GM18508 (cell line): ENCODE data around the gene FOXK2.
"Not testable (repeated sequence)": the region's sequence is repeated elsewhere in the genome, so short reads cannot be mapped to it uniquely, and the experiment has no call there.

ENCODE experiments used
- ATAC-seq: cut with Tn5 transposase; IDR thresholded peaks from one replicate; pipeline ENCODE4 v1.9.1; 2021; ENCODE audit warnings: moderate number of reproducible peaks; ENCODE audit not compliant: insufficient read depth, unreplicated experiment

The FOXK2 gene

DNA sequence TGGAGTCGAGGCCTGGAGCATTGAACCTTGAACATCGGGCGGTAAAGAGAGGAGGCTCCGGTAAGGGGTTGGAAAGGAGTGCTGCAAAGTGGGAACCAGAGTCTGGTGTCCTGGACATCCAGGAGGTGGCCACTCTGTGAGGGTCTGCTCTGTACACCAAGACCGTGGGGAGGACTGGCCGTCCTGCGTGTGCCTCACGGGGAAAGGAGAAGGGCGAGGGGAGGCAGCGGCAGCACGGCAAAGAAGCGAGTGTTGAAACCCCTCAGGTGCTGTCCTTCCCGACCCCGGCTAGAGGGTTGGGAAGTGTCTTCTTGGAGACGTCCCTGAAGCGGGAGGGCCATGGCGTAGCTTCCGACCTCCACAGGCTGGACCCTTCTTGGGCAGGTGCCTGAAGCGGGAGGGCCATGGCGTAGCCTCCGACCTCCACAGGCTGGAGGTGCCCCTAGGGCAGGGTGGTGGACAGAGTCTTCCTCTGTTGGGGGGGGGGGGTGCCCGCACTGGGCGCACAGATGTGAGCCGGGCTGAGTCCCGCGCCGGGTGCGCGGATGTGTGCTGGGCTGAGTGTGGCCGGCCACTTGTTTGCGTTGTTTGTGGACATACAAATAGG lies 42.0 kb downstream of the FOXK2 start:
- no peak for ATAC-seq

DNA sequence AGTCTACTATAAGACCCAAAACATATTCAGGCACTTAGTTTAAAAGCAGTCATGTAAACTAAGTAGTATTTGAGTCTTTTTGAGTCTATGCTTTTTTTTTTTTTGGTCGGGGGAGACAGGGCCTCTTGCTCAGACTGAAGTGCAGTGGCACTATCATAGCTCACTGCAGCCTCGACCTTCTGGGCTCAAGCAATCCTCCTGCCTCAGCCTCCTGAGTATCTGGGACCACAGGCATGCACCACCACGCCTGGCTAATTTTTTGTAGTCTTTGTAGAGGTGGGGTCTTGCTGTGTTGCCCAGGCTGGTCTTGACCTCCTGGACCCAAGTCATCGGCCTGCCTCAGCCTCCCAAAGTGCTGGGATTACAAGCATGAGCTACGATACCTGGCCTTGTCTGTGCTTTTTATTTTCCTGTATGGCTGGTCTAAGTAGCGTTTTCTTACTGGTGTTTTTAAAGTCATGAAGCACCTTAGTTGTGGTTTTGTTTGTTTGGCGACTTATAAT lies 43.2 kb downstream of the FOXK2 start:
- ATAC-seq, result not testable (repeated sequence)

DNA sequence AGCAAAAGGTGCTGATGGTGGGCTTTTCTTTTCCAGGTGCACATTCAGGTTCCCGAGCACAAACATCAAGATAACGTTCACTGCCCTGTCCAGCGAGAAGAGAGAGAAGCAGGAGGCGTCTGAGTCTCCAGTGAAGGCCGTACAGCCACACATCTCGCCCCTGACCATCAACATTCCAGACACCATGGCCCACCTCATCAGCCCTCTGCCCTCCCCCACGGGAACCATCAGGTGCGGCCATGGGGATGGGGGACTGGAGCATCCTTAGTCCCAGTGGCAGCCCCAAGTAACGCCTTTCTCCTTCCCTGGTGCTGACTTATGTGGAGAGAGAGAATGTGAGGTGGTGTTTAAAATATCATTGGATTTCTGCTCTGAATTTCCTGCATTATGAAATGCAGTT lies 43.8 kb downstream of the FOXK2 start:
- ATAC-seq, result no peak

DNA sequence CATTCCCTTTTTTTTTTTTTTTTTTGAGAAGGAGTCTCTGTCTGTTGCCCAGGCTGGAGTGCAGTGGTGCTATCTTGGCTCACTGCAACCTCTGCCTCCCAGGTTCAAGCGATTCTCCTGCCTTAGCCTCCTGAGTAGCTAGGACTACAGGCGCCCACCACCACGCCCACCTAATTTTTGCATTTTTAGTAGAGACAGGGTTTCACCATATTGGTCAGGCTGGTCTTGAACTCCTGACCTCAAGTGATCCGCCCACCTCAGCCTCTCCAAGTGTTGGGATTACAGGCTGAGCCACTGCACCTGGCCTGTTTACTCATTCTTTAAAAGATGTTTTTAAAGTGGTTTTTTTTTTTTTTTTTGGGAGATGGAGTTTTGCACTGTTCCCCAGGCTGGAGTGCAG lies 44.2 kb downstream of the FOXK2 start:
- ATAC-seq, result not testable (repeated sequence)

DNA sequence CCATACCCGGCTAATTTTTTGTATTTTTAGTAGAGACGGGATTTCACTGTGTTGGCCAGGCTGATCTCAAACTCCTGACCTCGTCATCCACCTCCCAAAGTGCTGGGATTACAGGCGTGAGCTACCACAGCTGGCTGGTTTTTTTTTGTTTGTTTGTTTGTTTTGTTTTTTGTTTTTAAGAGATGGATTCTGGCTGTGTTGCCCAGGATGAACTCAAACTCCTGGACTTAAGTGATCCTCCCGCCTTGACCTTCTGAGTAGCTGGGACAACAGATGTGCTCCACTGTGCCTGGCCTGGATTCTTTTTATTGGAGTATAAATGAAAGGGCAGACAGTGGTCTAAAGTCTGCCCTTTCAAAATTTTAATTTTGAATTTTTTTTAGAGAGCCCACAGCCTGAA lies 44.7 kb downstream of the FOXK2 start:
- ATAC-seq, result no peak

DNA sequence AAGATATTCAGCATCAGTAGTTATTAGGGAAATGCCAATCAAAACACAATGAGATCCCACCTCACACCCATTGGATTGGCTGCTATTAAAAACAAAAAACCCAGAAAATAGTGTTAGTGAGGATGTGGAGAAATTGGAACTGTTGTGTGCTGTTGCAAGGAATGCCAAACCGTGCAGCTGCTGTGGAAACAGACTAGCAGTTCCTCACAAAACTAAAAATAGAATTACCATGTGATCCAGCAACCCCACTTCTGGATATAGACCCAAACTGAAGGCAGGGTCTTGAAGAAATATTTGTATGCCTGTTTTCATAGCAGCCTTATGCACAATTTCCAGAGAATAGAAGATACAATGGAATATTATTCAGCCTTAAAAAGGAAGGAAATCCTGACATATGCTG lies 46.0 kb downstream of the FOXK2 start:
- ATAC-seq, result no peak

DNA sequence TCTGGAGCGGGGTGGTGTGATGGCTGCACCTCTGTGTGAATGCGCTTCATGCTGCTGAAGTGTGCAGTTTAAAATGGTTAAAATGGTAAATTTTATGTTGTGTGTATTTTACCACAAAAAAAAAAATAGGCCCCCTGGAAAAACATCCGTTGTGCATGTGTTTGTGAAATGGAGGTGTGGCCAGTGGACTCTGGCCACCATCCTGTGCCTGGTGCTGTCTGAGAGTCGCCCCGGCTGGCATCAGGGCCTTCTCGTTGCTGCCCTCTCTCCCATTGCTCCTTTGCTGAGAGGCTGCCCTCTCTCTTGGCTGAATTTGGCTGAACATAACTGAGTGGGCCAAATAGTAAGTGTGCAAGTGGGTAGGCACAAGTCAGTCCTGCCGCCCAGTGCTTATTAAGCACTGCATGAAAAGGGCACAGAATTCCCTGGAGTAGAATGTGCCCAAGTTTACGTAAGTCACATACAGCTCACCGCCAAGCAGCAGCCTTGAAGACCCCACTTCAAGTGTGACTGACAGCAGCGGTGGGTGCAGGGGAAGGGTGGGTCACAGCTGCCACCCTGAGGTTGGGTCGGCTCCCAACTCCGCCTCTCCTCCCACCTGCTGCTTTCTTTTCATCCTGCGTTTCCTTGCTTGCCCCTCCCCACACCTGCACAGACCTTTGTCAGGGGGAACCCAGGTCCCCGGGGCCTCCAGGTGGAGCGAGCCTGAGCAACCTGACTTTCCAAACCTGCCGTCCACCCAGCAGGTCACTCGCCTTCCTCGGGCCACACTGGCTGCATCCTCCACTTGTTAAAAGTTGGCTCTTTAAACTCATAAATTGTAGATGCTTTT lies 46.8 kb downstream of the FOXK2 start:
- ATAC-seq, result no peak

DNA sequence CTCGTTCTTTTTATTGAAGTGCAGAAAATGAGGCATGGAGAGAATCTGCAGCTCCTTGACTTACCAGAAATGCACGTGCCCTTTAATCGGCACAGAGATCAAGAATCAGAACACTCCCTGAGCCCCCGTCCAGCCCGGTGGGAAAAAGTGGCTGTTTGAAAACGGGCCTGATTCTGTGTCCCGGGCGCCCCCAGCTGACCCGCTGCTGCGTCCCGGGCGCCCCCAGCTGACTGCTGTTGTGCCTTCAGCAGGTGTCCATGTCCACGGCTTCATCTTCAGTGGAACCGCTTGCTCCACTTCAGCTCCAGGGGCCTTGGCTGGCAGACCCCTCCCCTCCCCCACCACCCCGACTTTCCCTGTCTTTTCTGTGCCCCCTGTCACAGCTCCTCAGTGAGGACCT lies 47.8 kb downstream of the FOXK2 start:
- no peak for ATAC-seq

DNA sequence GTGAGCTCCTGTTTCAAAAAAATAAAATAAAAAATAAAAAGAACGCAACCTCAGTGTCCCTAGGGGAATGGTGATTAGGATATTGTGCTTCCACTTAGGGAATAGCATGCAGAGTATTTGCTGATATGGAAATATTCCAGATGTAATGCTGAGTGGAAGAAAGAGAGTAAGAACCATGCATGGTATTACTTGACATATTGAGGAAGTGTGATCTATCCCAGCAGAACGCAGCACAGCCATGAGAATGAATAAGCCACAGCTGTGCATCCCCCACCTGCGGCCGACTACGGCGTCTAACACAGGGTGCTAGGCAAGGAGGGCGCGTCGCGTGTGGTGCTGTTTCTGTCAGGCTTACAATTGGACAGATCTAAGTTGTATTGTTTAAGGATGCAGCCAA lies 49.5 kb downstream of the FOXK2 start:
- no peak for ATAC-seq

DNA sequence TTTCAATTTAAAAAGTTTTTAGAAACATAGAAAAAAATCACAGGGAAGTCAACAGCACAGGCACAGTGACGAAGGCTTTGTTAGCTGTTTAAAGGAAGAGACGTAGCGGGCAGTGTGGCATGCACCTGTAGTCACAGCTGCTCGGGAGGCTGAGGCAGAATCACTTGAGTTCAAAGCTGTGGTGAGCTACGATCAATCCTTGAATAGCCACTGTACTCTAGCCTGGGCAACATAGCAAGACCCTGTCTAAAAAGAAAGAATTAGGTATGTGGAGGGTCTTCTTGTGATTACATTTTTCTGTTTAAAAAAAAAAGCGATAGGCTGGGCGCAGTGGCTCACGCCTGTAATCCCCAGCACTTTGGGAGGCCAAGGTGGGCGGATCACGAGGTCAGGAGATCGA lies 50.1 kb downstream of the FOXK2 start:
- no peak for ATAC-seq

DNA sequence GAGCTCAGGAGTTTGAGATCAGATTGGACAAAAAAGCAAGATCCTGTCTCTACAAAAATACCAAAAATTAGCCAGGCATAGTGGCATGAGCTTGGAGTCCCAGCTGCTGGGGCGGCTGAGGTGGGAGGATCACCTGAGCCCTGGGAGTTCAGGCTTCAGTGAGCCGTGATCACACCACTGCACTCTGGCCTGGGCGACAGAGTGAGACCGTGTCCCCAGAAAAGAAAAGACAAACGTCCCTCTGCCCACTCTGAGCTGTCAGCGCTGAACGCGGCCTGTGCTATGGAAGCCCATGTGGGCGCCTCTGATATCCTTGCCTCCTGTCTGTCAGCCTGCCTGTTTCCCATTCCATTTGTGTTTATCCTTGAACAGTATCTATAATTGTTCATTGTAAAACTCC lies 50.7 kb downstream of the FOXK2 start:
- ATAC-seq, result no peak

DNA sequence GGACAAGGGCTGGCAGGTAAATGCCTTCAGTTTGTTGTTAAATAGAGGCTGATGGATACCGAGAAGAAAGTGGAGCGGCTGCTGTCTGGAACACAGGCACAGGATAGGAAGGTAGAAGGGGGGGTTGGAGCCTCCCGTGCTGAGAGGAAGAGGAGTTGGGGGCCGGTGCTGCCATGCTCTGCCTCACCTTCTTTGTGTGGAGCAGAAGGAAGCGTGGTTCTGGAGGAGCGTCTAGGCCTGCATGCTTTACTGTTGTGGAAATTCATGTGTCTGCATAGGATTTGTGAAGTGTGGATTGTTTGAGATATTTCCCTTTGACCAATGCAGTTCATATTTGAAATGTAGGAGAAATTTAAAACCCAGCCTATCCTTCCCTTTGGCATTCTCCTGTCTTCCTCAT lies 52.3 kb downstream of the FOXK2 start:
- no peak for ATAC-seq

DNA sequence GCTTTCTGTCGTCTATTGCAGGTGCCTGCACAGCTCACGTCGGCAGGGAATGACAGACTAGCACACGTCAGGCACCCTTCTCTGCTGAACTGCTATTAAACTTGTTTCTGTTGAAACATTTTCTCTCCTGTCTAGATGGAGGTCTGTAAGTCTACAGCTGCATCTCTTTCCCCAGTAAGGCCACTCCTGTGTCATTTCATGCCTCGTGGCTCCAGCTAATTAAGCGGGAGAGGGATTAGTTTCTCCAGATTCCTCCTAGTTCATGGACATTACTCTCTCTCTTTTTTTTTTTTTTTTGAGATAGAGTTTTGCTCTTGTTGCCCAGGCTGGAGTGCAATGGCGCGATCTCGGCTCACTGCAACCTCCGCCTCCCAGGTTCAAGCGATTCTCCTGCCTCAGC lies 54.5 kb downstream of the FOXK2 start:
- ATAC-seq, result no peak

DNA sequence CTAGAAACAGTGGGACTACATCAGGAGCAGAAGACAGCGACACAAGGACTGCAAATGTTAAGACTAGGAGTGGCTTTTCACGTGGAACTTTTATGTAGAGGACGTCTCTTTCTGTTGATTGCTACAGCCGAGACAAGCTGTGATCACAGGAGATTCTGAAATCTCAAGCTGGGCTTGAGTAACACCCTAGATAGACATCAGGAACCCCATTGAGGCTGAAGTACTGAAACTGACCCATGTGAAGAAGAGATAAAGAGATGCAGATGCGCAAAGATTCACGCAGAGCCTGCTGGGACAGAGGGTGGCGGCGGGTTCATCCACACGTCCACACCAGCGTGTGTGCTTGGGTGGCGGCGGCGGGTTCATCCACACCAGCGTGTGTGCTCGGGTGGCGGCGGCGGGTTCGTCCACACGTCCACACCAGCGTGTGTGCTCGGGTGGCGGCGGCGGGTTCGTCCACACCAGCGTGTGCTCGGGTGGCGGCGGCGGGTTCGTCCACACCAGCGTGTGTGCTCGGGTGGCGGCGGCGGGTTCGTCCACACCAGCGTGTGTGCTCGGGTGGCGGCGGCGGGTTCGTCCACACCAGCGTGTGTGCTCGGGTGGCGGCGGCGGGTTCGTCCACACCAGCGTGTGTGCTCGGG lies 56.2 kb downstream of the FOXK2 start:
- ATAC-seq, result not testable (repeated sequence)

DNA sequence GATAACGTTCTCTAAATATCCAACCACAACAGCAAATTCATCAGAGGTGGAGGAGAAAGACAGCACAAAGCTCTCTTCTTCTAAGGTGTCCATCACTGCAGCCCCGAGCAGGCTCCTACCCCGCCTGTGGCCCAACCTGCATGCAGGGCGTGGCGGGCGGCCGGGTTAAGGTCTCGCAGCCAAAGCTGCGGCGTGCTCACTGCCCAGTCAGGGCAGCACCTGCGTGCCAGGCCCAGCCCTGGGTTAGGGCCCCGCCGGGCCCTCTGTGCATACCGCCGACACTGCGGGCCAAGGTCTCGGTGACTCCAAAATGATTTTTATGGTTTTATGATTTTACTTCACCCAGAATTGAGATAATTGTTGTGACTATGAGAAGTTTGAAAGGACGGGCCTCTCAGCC lies 57.8 kb downstream of the FOXK2 start:
- ATAC-seq, result no peak

DNA sequence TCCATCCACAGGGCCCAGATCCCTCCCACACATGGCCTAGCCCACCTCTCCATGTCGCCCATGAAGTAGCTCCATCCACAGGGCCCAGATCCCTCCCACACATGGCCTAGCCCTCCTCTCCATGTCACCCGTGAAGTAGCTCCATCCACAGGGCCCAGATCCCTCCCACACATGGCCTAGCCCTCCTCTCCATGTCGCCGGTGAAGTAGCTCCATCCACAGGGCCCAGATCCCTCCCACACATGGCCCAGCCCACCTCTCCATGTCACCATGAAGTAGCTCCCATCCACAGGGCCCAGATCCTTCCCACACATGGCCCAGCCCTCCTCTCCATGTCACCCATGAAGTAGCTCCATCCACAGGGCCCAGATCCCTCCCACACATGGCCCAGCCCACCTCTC lies 60.4 kb downstream of the FOXK2 start:
- ATAC-seq, result not testable (repeated sequence)

DNA sequence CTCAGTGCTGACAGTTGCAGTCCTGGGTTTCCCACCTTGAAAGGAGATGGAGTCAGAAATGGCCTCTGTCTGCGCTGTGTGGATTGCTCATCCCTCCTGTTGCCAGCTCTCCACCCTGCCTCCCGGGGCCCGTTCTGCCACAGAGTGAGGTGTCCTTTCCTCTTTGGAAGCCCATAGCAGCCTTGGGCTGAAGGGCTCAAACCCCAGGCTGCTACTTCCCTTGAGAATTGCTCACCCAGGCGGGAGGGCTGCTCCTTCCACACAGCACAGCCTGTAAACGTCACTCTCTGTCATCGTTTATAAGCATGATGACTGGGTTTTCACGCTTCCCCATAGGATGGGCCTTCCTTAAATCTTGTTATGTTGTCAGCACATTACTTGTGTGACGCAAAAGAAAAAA lies 62.7 kb downstream of the FOXK2 start:
- ATAC-seq, result no peak

DNA sequence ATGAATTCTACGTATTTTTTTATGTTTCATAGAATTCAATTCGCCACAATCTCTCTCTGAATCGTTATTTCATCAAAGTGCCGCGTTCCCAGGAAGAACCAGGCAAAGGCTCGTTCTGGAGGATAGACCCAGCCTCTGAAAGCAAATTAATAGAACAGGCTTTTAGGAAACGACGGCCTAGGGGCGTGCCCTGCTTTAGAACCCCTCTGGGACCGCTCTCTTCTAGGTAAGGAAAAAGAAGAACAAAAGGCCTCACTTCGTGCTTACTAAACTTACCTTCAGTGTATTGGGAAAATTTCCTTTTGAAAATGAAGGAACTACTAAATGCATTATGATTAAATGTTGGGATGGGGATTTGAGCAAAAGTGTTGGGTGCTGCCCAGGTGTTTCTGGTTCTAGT lies 63.2 kb downstream of the FOXK2 start:
- ATAC-seq, result no peak

DNA sequence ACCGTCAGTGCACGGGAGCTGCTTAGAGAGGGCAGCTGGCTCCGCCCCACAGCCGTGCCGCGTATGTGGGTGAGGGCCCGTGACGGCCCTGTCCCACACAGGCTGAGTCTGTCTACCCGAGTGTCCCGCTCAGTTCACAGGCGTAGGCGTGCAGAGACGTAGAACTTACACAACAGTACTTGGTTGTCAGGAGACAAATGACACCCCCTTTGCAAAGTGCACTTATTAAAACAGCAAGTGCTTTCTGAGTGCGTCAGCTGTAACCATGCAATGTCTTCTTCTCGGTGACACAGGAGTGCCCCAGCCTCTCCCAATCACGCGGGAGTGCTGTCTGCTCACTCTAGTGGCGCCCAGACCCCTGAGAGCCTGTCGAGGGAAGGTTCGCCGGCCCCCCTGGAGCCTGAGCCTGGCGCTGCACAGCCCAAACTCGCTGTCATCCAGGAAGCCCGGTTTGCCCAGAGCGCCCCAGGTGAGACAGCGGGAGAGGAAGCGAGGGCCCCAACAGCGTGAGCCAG lies 64.2 kb downstream of the FOXK2 start:
- ATAC-seq, result no peak

DNA sequence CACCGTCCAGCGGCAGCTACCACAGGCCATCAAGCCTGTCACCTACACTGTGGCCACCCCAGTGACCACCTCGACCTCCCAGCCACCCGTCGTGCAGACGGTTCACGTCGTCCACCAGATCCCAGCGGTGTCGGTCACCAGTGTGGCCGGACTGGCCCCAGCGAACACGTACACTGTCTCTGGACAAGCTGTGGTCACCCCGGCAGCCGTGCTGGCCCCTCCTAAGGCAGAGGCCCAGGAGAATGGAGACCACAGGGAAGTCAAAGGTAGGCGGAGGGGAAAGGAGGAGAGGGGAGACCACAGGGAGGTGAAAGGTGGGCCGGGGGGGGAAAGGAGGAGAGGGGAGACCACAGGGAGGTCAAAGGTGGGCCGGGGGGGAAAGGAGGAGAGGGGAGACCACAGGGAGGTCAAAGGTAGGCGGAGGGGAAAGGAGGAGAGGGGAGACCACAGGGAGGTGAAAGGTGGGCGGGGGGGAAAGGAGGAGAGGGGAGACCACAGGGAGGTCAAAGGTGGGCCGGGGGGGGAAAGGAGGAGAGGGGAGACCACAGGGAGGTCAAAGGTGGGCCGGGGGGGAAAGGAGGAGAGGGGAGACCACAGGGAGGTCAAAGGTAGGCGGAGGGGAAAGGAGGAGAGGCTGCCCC lies 66.5 kb downstream of the FOXK2 start:
- not testable (repeated sequence) for ATAC-seq
